HEK293T (cell line): ENCODE data around the gene NELFA.
"Not testable (repeated sequence)": the region's sequence is repeated elsewhere in the genome, so short reads cannot be mapped to it uniquely, and the experiment has no call there.

Source experiments
- CTCF ChIA-PET: fragments of 350-600 bp; formaldehyde crosslinking; extraction: SDS; loops from one replicate; lab custom pipeline; 2021; ENCODE audit warnings: antibody characterized with exemption, inconsistent platforms; lab: Yijun Ruan, JAX
- POLR2A ChIA-PET: fragments of 350-600 bp; formaldehyde crosslinking; extraction: SDS; loops from one replicate; lab custom pipeline; 2020; ENCODE audit warnings: antibody characterized with exemption, inconsistent platforms; lab: Yijun Ruan, JAX
- DNase-seq: peaks from one replicate; pipeline ENCODE4 v3.0.0; 2012; ENCODE audit warnings: mixed read lengths; ENCODE audit errors: extremely low spot score
- ARNT ChIP-seq: fragments of 450-650 bp; IDR thresholded peaks from 2 replicates; pipeline ENCODE4 v1.6.1; 2017; ENCODE audit warnings: mild to moderate bottlenecking
- BHLHE40 ChIP-seq: fragments of 450-650 bp; IDR thresholded peaks from 2 replicates; pipeline ENCODE4 v1.6.1; 2016; ENCODE audit warnings: mild to moderate bottlenecking, moderate library complexity, borderline replicate concordance
- CTBP1 ChIP-seq: fragments of 450-650 bp; IDR thresholded peaks from 2 replicates; pipeline ENCODE4 v1.6.1; 2016; ENCODE audit warnings: borderline replicate concordance
- ELF4 ChIP-seq: fragments of 450-650 bp; IDR thresholded peaks from 2 replicates; pipeline ENCODE4 v1.6.1; 2017; ENCODE audit warnings: antibody characterized with exemption
- FOXA1 ChIP-seq: fragments of 450-650 bp; IDR thresholded peaks from 2 replicates; pipeline ENCODE4 v1.6.1; 2016; ENCODE audit warnings: mild to moderate bottlenecking
- FOXK2 ChIP-seq: fragments of 450-650 bp; IDR thresholded peaks from 2 replicates; pipeline ENCODE4 v1.6.1; 2016; ENCODE audit warnings: mild to moderate bottlenecking
- FOXM1 ChIP-seq: fragments of 450-650 bp; IDR thresholded peaks from 2 replicates; pipeline ENCODE4 v1.6.1; 2017; ENCODE audit warnings: mild to moderate bottlenecking, borderline replicate concordance
- HDGF ChIP-seq: fragments of 450-650 bp; IDR thresholded peaks from 2 replicates; pipeline ENCODE4 v1.6.1; 2017; ENCODE audit warnings: antibody characterized with exemption, borderline replicate concordance
- L3MBTL2 ChIP-seq: fragments of 450-650 bp; conservative IDR thresholded peaks from 2 replicates; pipeline ENCODE4 v1.6.1; 2016; ENCODE audit warnings: mild to moderate bottlenecking
- LEF1 ChIP-seq: fragments of 450-650 bp; IDR thresholded peaks from 2 replicates; pipeline ENCODE4 v1.6.1; 2017; ENCODE audit warnings: mild to moderate bottlenecking, borderline replicate concordance
- NFRKB ChIP-seq: fragments of 450-650 bp; IDR thresholded peaks from 2 replicates; pipeline ENCODE4 v1.6.1; 2016; ENCODE audit warnings: mild to moderate bottlenecking, moderate library complexity
- PKNOX1 ChIP-seq: fragments of 450-650 bp; IDR thresholded peaks from 2 replicates; pipeline ENCODE4 v1.6.1; 2016
- SP1 ChIP-seq: fragments of 450-650 bp; IDR thresholded peaks from 2 replicates; pipeline ENCODE4 v1.6.1; 2017
- SUZ12 ChIP-seq: fragments of 450-650 bp; IDR thresholded peaks from 2 replicates; pipeline ENCODE4 v1.6.1; 2016; ENCODE audit warnings: mild to moderate bottlenecking
- TARDBP ChIP-seq: fragments of 450-650 bp; IDR thresholded peaks from 2 replicates; pipeline ENCODE4 v1.6.1; 2016
- ZNF384 ChIP-seq: fragments of 450-650 bp; IDR thresholded peaks from 2 replicates; pipeline ENCODE4 v1.6.1; 2016

The NELFA gene

DNA sequence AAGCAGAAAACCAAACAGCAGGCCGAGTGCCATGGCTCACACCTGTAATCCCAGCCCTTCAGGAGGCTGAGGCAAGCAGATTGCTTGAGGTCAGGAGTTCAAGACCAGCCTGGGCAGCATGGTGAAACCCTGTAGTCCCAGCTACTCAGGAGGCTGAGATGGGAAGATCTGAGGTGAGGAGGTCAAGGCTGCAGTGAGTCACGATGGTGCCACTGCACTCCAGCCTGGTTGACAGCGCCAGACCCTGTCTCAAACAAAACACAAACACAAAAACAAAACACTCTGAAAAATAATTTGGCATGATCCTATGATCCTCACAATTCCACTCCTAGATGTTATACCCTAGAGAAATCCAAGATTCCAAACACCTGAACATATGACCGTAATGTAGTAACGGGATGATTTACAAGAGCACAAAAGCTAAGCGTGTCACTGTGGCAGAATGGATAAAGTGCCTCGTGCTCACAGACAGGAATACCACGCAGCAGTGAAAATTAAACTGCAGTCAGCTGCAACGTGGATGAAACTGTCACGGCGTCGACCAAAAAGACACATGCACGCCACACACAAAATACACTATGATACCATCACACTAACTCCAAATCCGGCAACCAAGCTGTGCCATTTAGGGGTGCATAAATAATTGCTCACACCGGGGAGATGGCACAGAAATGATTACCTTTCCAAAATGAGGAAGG lies 1.7 kb downstream of the NELFA start:
- ChIA-PET POLR2A (interaction anchor here (0.7 to 1.0 kb wide), 2 partner anchors 11 to 150 kb away, joined by 3 read pairs; no protein-coding TSS in a partner anchor), CTCF (interaction anchor here (0.6 kb wide), 1 partner anchor 33 kb away, joined by 4 read pairs; no protein-coding TSS in a partner anchor)
- TF ChIP-seq SUZ12 (no peak), ELF4 (no peak), SP1 (no peak), BHLHE40 (no peak), PKNOX1 (no peak), ARNT (no peak), HDGF (no peak), CTBP1 (no peak), FOXK2 (no peak), LEF1 (no peak), TARDBP (no peak), FOXM1 (no peak), L3MBTL2 (no peak), NFRKB (no peak), ZNF384 (no peak), FOXA1 (no peak)
- no peak for DNase-seq

DNA sequence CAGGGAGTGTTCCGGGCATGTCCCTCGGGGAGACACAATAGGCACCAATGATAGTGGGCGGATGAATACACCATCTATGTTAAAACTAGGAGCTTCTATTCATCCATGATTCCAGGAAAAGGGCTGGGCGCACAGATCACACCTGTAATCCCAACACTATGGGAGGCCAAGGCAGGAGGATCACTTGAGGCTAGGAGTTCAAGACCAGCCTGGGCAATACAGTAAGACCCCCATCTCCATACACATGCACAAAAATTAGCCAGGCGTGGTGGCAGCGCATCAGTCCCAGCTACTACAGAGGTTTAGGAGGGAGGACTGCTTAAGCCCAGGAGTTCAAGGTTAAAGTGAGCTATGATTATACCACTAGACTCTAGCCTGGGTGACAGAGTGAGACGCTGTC lies 2.4 kb downstream of the NELFA start:
- CTCF ChIA-PET, result interaction anchor here (0.5 to 0.6 kb wide), 2 partner anchors 12 to 32 kb away, joined by 4 read pairs; no protein-coding TSS in a partner anchor
- DNase-seq, result no peak
- POLR2A ChIA-PET, result interaction anchor here (1.0 to 1.3 kb wide), 2 partner anchors 11 to 19 kb away, joined by 3 read pairs; no protein-coding TSS in a partner anchor
- TF ChIP-seq ZNF384 (no peak), CTBP1 (no peak), FOXM1 (no peak), NFRKB (no peak), HDGF (no peak), FOXA1 (no peak), TARDBP (no peak), LEF1 (no peak), FOXK2 (no peak), L3MBTL2 (no peak), ARNT (no peak), BHLHE40 (no peak), PKNOX1 (no peak), ELF4 (no peak), SP1 (no peak), SUZ12 (no peak)

GRCh38 chr4:2003361-2003760 lies 5.4 kb downstream of the NELFA start:
- DNase-seq, POLR2A ChIA-PET: not testable (repeated sequence)
- CTCF ChIA-PET, result interaction anchor here (0.7 kb wide), 1 partner anchor 87 kb away, joined by 3 read pairs; no protein-coding TSS in a partner anchor

DNA sequence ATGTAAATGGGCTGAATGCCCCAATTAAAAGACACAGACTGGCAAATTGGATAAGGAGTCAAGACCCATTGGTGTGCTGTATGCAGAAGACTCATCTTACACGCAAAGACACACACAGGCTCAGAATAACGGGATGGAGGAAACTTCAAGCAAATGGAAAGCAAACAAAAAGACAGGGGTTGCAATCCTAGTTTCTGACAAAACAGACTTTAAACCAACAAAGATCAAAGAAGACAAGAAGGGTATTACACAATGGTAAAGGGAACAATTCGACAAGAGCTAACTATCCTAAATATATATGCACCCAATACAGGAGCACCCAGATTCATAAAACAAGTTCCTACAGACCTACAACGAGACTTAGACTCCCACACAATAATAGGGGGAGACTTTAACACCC lies 9.5 kb downstream of the NELFA start:
- POLR2A ChIA-PET, CTCF ChIA-PET, DNase-seq: not testable (repeated sequence)

DNA sequence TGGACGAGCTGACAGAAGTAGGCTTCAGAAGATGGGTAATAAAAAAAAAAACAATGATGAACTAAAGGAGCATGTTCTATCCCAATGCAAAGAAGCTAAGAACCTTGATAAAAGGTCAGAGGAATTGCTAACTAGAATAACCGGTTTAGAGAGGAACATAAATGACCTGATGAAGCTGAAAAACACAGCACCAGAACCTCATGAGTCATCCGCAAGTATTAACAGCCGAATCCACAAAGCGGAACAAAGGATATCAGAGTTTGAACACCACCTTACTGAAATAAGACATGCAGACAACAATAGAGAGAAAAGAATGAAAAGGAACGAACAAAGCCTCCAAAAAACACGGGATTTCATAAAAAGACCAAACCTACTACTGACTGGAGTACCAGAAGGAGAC lies 10.5 kb downstream of the NELFA start:
- ChIA-PET POLR2A (no interaction called here), CTCF (no interaction called here)
- TF ChIP-seq NFRKB (no peak), BHLHE40 (no peak), TARDBP (no peak), FOXA1 (no peak), HDGF (no peak), ARNT (no peak), PKNOX1 (no peak), FOXK2 (no peak), SP1 (no peak), FOXM1 (no peak), L3MBTL2 (no peak)
- DNase-seq, result no peak

- TF ChIP-seq FOXA1 (no peak), HDGF (no peak)
- CTCF ChIA-PET, result no interaction called here
- no peak for DNase-seq
Measured at GRCh38 chr4:1997712-1998111, 11.1 kb downstream of the NELFA start.

More at GRCh38 chr4:1997712-1998111, 11.1 kb downstream of the NELFA start:
- POLR2A ChIA-PET, result no interaction called here
